B cell (primary cell): ENCODE data around the gene LRPPRC. TPM values are rescaled to one million over a fixed set of nuclear protein-coding genes. Genes with fewer than 3 reads are reported as not detected.

Experiments
- ATAC-seq: fragments of 200-7000 bp; cut with Tn5 transposase; one replicate; pipeline ENCODE4 v1.10.0; 2021; ENCODE audit warnings: low read depth, mild to moderate bottlenecking, moderate number of reproducible peaks, moderate library complexity
- CTCF ChIA-PET: fragments of 350-600 bp; sonication (Branson Sonifier 250); formaldehyde crosslinking; loops from one replicate; lab custom pipeline; 2021; ENCODE audit warnings: antibody characterized with exemption, inconsistent platforms; lab: Charles Lee
- POLR2A ChIA-PET: fragments of 350-600 bp; sonication (Branson Sonifier 250); formaldehyde crosslinking; loops from one replicate; lab custom pipeline; 2021; ENCODE audit warnings: antibody characterized with exemption; lab: Charles Lee
- DNase-seq: peaks from one replicate; pipeline ENCODE4 v3.0.0; 2013
- H2AFZ ChIP-seq: 2 replicates; pipeline ENCODE4 v1.6.1; 2012; ENCODE audit warnings: mild to moderate bottlenecking, low read depth, low read length; ENCODE audit not compliant: insufficient read depth, poor library complexity, severe bottlenecking
- H3K27ac ChIP-seq, 2 donors: 1 replicate in 1 of 2; 2 replicates in 1 of 2; pipeline ENCODE4 v1.5.1; 2012 to 2013; ENCODE audit warnings: low read length in 2 of 2, mild to moderate bottlenecking in 2 of 2, moderate library complexity in 1 of 2
- H3K27me3 ChIP-seq, 4 experiments: fragments of 200-600 bp in 1 of 4; sonication (generic) in 1 of 4; replicated peaks in 1 of 4; 1 replicate in 2 of 4; 2 replicates in 2 of 4; pipeline versions ENCODE4 v1.6.1 to v1.7.0; 2013 to 2016; ENCODE audit warnings: low read length in 3 of 4, mild to moderate bottlenecking in 2 of 4, mixed read lengths in 1 of 4, moderate library complexity in 1 of 4; ENCODE audit not compliant: insufficient read depth in 4 of 4, control insufficient read depth in 3 of 4; ENCODE audit errors: control extremely low read depth in 1 of 4
- H3K36me3 ChIP-seq, 2 experiments: replicated peaks in 1 of 2; 1 replicate in 1 of 2; 2 replicates in 1 of 2; pipeline versions ENCODE4 v1.6.1 to v1.7.1; 2013; ENCODE audit warnings: low read length in 1 of 2; ENCODE audit not compliant: insufficient read depth in 2 of 2, control insufficient read depth in 1 of 2; ENCODE audit errors: control extremely low read depth in 1 of 2, extremely low read depth in 1 of 2
- H3K4me1 ChIP-seq, 2 donors: fragments of 200-600 bp in 1 of 2; sonication (generic) in 1 of 2; 1 replicate in 1 of 2; 2 replicates in 1 of 2; pipeline versions ENCODE4 v1.5.1 to v1.6.1; 2013 to 2017; ENCODE audit warnings: low read length in 2 of 2; ENCODE audit not compliant: control insufficient read depth in 2 of 2, insufficient read depth in 2 of 2
- H3K4me2 ChIP-seq: replicated peaks from 2 replicates; pipeline ENCODE3; 2012; ENCODE audit warnings: mild to moderate bottlenecking, low read depth, low read length; ENCODE audit not compliant: poor library complexity, severe bottlenecking
- H3K4me3 ChIP-seq, 5 experiments: fragments of 200-600 bp in 1 of 5; sonication (generic) in 1 of 5; 1 replicate in 3 of 5; 2 replicates in 2 of 5; pipeline versions ENCODE4 v1.5.1 to v1.7.0; 2011 to 2016; ENCODE audit warnings: low read length in 4 of 5, mild to moderate bottlenecking in 4 of 5, low read depth in 2 of 5, control low read depth in 1 of 5, moderate library complexity in 1 of 5; ENCODE audit not compliant: insufficient read depth in 1 of 5; ENCODE audit errors: control extremely low read depth in 1 of 5, extremely low read depth in 1 of 5
- H3K79me2 ChIP-seq: fragments of 200-600 bp; sonication (generic); one replicate; pipeline ENCODE4 v1.6.0; 2016; ENCODE audit warnings: low read length; ENCODE audit not compliant: control insufficient read depth, insufficient read depth
- H3K9ac ChIP-seq: fragments of 200-600 bp; sonication (generic); 2 replicates; pipeline ENCODE4 v1.6.1; 2017; ENCODE audit warnings: mild to moderate bottlenecking, low read length, moderate library complexity
- H3K9me3 ChIP-seq, 3 donors: one replicate each; pipeline versions ENCODE4 v1.6.1 to v1.7.1; 2013; ENCODE audit warnings: low read length in 2 of 3; ENCODE audit not compliant: control insufficient read depth in 2 of 3, insufficient read depth in 1 of 3; ENCODE audit errors: control extremely low read depth in 1 of 3
- H4K20me1 ChIP-seq: 2 replicates; pipeline ENCODE4 v1.6.0; 2012; ENCODE audit warnings: mild to moderate bottlenecking, low read length; ENCODE audit not compliant: insufficient read depth, control insufficient read depth, poor library complexity, severe bottlenecking
- H3K27ac Mint-ChIP-seq: one replicate; pipeline ENCODE4 v1.8.0; 2021; ENCODE audit warnings: mixed read lengths
- H3K27me3 Mint-ChIP-seq: one replicate; pipeline ENCODE4 v1.8.0; 2021; ENCODE audit warnings: mixed read lengths
- H3K4me1 Mint-ChIP-seq: one replicate; pipeline ENCODE4 v1.8.0; 2021; ENCODE audit warnings: mixed read lengths
- H3K4me3 Mint-ChIP-seq: one replicate; pipeline ENCODE4 v1.8.0; 2021; ENCODE audit warnings: mixed read lengths
- H3K9me3 Mint-ChIP-seq: one replicate; pipeline ENCODE4 v1.8.0; 2022; ENCODE audit warnings: mixed read lengths; ENCODE audit not compliant: insufficient read depth
- EZH2 ChIP-seq: IDR thresholded peaks from 2 replicates; pipeline ENCODE4 v1.6.1; 2012; ENCODE audit warnings: borderline replicate concordance, low read depth, mild to moderate bottlenecking, moderate library complexity, low read length; ENCODE audit not compliant: insufficient read depth, poor library complexity, severe bottlenecking
- WGBS: methylation state at CpG from one replicate; pipeline ENCODE4 v1.1.5; 2013; ENCODE audit warnings: missing lambda C conversion rate; ENCODE audit not compliant: insufficient coverage; 5-methylcytosine and 5-hydroxymethylcytosine counted together
- intact Hi-C: fragments of 100-400 bp; cut with micrococcal nuclease; formaldehyde crosslinking; loops from one replicate; pipeline ENCODE4 v1.10.0; 2022
- polyA minus RNA-seq: library from RNA; depleted of rRNA, polyadenylated mRNA; stranded (reverse); fragments of >200 nt; gene quantifications from 2 replicates; pipeline ENCODE4 v1.2.3, GENCODE V29; 2012
- polyA plus RNA-seq: library from polyadenylated mRNA; depleted of rRNA; stranded (reverse); fragments of >200 nt; gene quantifications from 2 replicates; pipeline ENCODE4 v1.2.3, GENCODE V29; 2012
- total RNA-seq, 2 donors: library from RNA; stranded (reverse); fragments of 120-200 nt in 1 of 2; gene quantifications; 1 replicate in 1 of 2; 2 replicates in 1 of 2; pipeline versions ENCODE4 v1.2.3 to v1.2.4, GENCODE V29; 2013 to 2022
- TF ChIP-seq, protein P1 (sequence below): fragments of 200-600 bp; IDR thresholded peaks from one replicate; pipeline ENCODE4 v1.8.0; 2022; ENCODE audit warnings: antibody characterized with exemption, mild to moderate bottlenecking

LRPPRC gene
- total RNA-seq (75.6 and 77.3 TPM in 2 replicates), polyA plus RNA-seq (17.6 and 32.3 TPM in 2 replicates), polyA minus RNA-seq (19.3 and 31.4 TPM in 2 replicates)
- total RNA-seq (2013) = 62.5 TPM

DNA sequence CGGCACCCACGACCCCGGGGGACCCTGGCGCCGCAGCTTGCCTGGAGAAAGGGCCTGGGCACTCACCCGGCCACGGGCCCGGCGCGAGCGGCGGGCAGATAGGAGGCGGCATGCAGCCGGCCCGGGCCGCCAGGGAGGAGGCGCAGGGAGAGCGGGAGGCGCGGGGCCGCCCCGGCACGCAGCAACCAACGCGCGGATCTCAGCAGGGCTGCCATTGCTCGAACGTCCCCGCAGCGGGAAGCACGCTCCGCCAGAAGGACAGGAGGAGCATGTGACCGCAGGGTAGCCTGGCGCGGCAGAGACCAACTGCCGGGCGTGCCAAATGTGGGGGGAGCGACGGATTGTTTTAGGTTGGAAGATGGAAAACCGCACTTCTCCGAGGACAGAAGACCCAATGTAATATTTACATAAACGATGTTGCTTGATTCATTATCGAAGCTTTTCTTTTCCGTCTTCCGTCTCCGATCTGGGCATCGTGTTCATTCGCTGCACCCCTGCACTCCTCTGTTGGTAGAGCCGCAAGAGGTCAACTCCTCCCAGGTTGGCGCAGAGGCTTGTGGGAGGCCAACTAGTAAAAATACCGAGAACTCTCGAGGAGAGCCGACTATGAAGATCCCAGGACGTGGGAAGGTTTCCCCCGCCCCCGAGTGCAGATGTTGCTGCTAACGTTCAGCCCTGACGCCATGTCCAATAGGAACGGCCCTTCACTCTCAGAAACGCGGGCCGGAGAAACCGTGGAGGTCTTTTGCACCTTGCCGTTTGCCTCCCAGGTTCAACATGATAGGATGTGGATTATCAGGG lies at the start of gene LRPPRC:
TSS of gene LRPPRC (minus strand) at position 257 of the 801 bp plus-strand sequence. CDS start at position 215, 42 bp downstream.
- Histone ChIP-seq H3K4me1 (peaks cover 24 to 28% of the 10 kb centered on the region in 2 donors), H3K4me2 (peak within 1 kb of the TSS; percentile 98), H3K4me3 (peak within 1 kb of the TSS; percentile 75 to 98 (median 79)), H2AFZ (peak within 1 kb of the TSS; percentile 85), H3K27ac (peak within 1 kb of the TSS; percentile 69 to 89), H4K20me1 (peaks cover 44% of the 10 kb centered on the region), H3K79me2 (peaks cover 54% of the 10 kb centered on the region), H3K9me3 (no peaks in the 10 kb centered on the region), H3K36me3 (peaks cover 0 to 22% of the 10 kb centered on the region in 2 experiments), H3K9ac (peak within 1 kb of the TSS; percentile 97), H3K27me3 (no peaks in the 10 kb centered on the region)
- peak; percentile 96 for DNase-seq
- peak; percentile 94 for ATAC-seq
- no peaks in the 10 kb centered on the region for H3K9me3 Mint-ChIP-seq
- H3K4me3 Mint-ChIP-seq = peak within 1 kb of the TSS; percentile 90
- H3K27ac Mint-ChIP-seq = peak within 1 kb of the TSS; percentile 96
- peaks cover 5% of the 10 kb centered on the region for H3K27me3 Mint-ChIP-seq
- CTCF ChIA-PET = no interaction called here
- H3K4me1 Mint-ChIP-seq = peaks cover 47% of the 10 kb centered on the region
- POLR2A ChIA-PET = interaction anchor here (0.9 to 1.2 kb wide), 2 partner anchors 172 to 366 kb away, joined by 3 to 5 read pairs; partner anchors contain the start of genes CAMKMT, PPM1B and PREPL
- intact Hi-C loops = loop anchor here (1.0 to 10.0 kb wide), 3 partner anchors 224 to 1569 kb away; partner anchors contain the start of genes CAMKMT, DYNC2LI1 and PREPL
- TF ChIP-seq, protein P1, sequence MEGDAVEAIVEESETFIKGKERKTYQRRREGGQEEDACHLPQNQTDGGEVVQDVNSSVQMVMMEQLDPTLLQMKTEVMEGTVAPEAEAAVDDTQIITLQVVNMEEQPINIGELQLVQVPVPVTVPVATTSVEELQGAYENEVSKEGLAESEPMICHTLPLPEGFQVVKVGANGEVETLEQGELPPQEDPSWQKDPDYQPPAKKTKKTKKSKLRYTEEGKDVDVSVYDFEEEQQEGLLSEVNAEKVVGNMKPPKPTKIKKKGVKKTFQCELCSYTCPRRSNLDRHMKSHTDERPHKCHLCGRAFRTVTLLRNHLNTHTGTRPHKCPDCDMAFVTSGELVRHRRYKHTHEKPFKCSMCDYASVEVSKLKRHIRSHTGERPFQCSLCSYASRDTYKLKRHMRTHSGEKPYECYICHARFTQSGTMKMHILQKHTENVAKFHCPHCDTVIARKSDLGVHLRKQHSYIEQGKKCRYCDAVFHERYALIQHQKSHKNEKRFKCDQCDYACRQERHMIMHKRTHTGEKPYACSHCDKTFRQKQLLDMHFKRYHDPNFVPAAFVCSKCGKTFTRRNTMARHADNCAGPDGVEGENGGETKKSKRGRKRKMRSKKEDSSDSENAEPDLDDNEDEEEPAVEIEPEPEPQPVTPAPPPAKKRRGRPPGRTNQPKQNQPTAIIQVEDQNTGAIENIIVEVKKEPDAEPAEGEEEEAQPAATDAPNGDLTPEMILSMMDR = no peak
- no peak for TF ChIP-seq EZH2
- WGBS = under 1% methylated on average over 58 of the region's 64 CpGs

DNA sequence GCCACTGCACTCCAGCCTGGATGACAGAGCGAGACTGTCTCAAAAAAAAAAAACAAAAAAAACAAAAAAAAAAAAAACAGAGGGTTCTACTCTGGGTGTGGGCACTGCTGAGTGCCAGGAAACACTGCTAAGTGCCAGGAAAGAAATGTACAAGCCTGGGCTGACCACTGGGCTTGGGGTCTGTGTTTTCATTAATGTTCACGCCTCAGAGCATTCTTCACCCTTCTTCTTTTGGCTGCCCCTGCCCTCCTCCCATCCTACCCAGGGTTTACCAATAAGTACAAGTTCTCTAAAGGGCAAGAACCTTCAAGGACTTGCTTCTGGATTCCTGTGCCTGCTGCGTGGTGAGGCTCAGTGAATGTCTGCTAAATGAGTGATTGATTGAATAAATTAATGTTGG lies 49.3 kb upstream of the LRPPRC start:
- H3K36me3 ChIP-seq = no peaks in the 10 kb centered on the region
- no peak for ATAC-seq
- no peak overlapping the region for H3K4me3 ChIP-seq
- CTCF ChIA-PET = interaction anchor here (1.2 to 2.9 kb wide), 9 partner anchors 39 to 1449 kb away, joined by 3 to 17 read pairs (median 4); no protein-coding TSS in a partner anchor
- H3K79me2 ChIP-seq = no peaks in the 10 kb centered on the region
- no peaks in the 10 kb centered on the region for H3K27me3 Mint-ChIP-seq
- no peak overlapping the region for H3K27ac ChIP-seq
- H3K9me3 Mint-ChIP-seq = no peaks in the 10 kb centered on the region
- intact Hi-C loops = no loop called here
- no peak overlapping the region for H3K4me3 Mint-ChIP-seq
- TF ChIP-seq, protein P1 = no peak
- TF ChIP-seq EZH2 = no peak
- no peaks in the 10 kb centered on the region for H4K20me1 ChIP-seq
- H3K27me3 ChIP-seq = no peaks in the 10 kb centered on the region
- 86% methylated on average over 2 of the region's 3 CpGs for WGBS
- H3K27ac Mint-ChIP-seq = no peak overlapping the region
- H2AFZ ChIP-seq = no peak overlapping the region
- no peak for DNase-seq
- POLR2A ChIA-PET = no interaction called here
- peaks cover 7% of the 10 kb centered on the region for H3K4me1 Mint-ChIP-seq
- H3K9ac ChIP-seq = no peak overlapping the region
- H3K4me2 ChIP-seq = no peak overlapping the region
- H3K9me3 ChIP-seq = no peaks in the 10 kb centered on the region
- H3K4me1 ChIP-seq = peaks cover 0 to 6% of the 10 kb centered on the region in 2 donors
